SU-DHL-6 (cell line): Measurements from ENCODE around the gene NPR3.

Experiments used
- EZH2phosphoT487 ChIP-seq: fragments of 200-600 bp; sonication (generic), shearing (Covaris generic); conservative IDR thresholded peaks from 2 replicates; pipeline ENCODE4 v1.6.1; 2018; ENCODE audit warnings: mild to moderate bottlenecking, antibody characterized with exemption, low read length, moderate library complexity, mixed read lengths
- TF ChIP-seq, protein P1 (sequence below): fragments of 200-600 bp; sonication (generic); IDR thresholded peaks from one replicate; pipeline ENCODE4 v1.5.1; 2017; ENCODE audit warnings: antibody characterized with exemption, mild to moderate bottlenecking, low read length, moderate library complexity; ENCODE audit not compliant: insufficient read depth, poor library complexity, severe bottlenecking

DNA sequence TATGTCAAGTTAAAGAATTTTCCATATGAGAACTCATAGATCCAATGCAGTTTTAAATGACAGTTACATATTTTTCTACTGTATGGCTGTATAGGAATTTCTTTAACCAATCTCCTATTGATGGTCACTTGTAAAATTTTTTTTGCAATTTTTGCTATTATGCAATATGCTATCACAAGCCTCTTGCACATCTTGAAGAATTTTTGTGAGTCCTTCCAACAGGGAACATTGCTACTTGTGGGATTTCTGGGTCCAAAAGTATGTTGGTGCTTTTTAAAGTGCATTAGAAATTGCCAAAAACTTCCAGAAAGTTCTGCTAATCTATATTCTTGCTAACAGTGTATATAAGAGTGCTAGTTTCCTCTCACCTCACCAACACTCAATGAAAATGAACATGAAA is 65.1 kb downstream of the NPR3 start:
- TF ChIP-seq, protein P1, sequence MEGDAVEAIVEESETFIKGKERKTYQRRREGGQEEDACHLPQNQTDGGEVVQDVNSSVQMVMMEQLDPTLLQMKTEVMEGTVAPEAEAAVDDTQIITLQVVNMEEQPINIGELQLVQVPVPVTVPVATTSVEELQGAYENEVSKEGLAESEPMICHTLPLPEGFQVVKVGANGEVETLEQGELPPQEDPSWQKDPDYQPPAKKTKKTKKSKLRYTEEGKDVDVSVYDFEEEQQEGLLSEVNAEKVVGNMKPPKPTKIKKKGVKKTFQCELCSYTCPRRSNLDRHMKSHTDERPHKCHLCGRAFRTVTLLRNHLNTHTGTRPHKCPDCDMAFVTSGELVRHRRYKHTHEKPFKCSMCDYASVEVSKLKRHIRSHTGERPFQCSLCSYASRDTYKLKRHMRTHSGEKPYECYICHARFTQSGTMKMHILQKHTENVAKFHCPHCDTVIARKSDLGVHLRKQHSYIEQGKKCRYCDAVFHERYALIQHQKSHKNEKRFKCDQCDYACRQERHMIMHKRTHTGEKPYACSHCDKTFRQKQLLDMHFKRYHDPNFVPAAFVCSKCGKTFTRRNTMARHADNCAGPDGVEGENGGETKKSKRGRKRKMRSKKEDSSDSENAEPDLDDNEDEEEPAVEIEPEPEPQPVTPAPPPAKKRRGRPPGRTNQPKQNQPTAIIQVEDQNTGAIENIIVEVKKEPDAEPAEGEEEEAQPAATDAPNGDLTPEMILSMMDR, result no peak
- no peak for TF ChIP-seq EZH2phosphoT487
